ENCODE results near the gene ABCE1.
A peak's percentile ranks its signal among the peaks of the same experiment; 100 is the strongest.

DNA sequence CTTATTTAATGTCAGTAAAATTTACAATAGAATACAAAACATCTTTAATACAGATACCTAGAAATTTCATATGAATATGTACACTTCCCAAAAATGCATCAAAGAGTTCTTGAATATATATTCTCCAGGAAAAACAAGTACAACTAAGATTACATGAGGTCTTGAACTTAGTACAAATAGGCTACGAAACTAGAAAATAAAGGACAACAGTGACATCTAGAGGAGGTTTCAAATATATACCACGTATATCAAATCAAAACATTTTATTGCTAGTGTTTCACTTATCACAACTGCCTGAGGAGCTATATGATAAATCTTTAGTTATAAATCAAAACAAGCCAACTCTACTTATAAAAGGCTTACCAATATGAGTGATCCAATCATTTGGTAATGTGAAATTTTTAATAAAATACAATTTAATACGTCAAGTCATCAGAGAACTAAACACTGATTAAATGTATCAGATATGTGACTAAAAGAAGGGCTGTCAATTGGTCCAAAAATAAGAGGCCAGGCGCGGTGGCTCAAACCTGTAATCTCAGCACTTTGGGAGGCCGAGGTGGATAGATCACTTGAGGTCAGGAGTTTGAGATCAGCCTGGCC is 36.7 kb upstream of the ABCE1 start:
- TF ChIP-seq, protein P1, sequence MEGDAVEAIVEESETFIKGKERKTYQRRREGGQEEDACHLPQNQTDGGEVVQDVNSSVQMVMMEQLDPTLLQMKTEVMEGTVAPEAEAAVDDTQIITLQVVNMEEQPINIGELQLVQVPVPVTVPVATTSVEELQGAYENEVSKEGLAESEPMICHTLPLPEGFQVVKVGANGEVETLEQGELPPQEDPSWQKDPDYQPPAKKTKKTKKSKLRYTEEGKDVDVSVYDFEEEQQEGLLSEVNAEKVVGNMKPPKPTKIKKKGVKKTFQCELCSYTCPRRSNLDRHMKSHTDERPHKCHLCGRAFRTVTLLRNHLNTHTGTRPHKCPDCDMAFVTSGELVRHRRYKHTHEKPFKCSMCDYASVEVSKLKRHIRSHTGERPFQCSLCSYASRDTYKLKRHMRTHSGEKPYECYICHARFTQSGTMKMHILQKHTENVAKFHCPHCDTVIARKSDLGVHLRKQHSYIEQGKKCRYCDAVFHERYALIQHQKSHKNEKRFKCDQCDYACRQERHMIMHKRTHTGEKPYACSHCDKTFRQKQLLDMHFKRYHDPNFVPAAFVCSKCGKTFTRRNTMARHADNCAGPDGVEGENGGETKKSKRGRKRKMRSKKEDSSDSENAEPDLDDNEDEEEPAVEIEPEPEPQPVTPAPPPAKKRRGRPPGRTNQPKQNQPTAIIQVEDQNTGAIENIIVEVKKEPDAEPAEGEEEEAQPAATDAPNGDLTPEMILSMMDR (IDR thresholded peaks at IDR 0.05; ENCODE audit: low read depth, low read length, poor library complexity, severe bottlenecking), result peak; percentile 52
- TF ChIP-seq EZH2phosphoT487 (IDR thresholded peaks at IDR 0.05; ENCODE audit: borderline replicate concordance, low read length), result no peak

All from DOHH2 (cell line).